ENCODE results near the gene SLC25A28. TPM values are rescaled to one million over a fixed set of nuclear protein-coding genes. Genes with fewer than 3 reads are reported as not detected.
A peak's percentile ranks its signal among the peaks of the same experiment; 100 is the strongest.

The SLC25A28 gene
- total and polyA plus RNA-seq, 8 donors = 18.8 to 128 (median 26.9) TPM

DNA sequence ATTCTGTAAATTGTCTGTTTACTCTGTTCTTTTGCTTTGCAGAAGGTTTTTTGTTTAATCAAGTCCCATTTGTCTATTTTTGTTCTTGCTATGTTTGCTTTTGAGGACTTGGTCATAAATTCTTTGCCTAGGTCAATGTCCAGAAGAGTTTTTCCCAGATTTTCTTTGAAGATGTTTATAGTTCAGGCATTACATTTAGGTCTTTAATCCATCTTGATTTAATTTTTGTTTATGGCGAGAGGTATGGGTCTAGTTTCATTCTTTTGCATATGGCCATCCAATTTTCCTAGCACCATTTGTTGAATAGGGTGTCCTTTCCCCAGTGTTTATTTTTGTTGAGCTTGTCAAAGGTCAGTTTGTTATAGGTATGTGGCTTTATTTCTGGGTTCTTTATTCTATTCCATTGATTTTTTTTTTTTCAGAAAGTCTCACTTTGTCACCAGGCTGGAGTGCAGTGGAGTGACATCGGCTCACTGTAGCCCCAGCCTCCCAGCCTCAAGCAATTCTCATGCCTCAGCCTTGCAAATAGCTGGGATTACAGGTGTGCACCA lies 27.4 kb upstream of the SLC25A28 start:
- intact Hi-C loops (cut with DNase I) = no loop called here
- 84 to 87% methylated on average over 2 of the region's 2 CpGs for WGBS, 2 donors
- Histone ChIP-seq H3K27me3 (no peaks in the 10 kb centered on the region), H3K36me3 (no peaks in the 10 kb centered on the region), H3K4me1 (no peaks in the 10 kb centered on the region), H3K4me3 (no peak overlapping the region), H3K27ac (no peak overlapping the region), H3K9me3 (no peaks in the 10 kb centered on the region)
- FAIRE-seq (no peak), ATAC-seq (no peak), DNase-seq (no peak)
- TF ChIP-seq, protein P1, sequence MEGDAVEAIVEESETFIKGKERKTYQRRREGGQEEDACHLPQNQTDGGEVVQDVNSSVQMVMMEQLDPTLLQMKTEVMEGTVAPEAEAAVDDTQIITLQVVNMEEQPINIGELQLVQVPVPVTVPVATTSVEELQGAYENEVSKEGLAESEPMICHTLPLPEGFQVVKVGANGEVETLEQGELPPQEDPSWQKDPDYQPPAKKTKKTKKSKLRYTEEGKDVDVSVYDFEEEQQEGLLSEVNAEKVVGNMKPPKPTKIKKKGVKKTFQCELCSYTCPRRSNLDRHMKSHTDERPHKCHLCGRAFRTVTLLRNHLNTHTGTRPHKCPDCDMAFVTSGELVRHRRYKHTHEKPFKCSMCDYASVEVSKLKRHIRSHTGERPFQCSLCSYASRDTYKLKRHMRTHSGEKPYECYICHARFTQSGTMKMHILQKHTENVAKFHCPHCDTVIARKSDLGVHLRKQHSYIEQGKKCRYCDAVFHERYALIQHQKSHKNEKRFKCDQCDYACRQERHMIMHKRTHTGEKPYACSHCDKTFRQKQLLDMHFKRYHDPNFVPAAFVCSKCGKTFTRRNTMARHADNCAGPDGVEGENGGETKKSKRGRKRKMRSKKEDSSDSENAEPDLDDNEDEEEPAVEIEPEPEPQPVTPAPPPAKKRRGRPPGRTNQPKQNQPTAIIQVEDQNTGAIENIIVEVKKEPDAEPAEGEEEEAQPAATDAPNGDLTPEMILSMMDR (IDR thresholded peaks at IDR 0.05) = no peak

DNA sequence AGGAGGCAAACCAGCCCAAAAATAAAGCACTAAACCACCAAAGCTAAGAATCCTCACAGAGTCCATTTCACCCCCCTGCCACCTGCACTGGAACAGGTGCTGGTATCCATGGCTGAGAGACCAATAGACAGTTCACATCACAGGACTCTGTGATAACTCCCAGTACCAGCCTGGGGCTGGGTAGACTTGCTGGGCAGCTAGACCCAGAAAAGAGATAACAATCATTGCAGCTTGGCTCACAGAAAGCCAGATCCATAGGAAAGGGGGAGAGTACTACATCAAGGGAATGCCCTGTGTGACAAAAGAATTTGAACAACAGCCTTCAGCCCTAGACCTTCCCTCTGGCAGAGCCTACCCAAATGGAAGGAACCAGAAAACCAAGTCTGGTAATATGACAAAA lies 13.6 kb upstream of the SLC25A28 start:
- TF ChIP-seq, protein P1 (IDR thresholded peaks at IDR 0.05) = no peak
- intact Hi-C loops (cut with DNase I) = no loop called here
- ATAC-seq = no peak

DNA sequence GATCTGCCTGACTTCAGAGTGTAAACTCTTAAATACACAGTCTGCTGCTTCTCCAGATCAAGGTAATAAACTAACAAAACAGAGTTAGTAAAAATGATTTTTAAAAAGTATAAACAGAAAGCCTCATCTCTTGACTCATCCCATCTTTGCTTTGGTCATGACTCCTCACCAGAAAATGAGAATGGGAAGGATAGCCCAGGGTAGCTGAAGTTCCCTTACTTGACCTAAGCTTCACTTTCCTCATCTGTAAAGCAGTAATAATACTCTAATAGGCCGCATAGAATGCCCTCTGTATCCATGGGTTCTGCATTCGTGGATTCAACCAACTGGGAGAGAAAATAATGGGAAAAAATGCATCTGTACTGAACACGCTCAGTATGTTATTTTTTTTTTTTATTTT lies 11.3 kb upstream of the SLC25A28 start:
- Histone ChIP-seq H3K9me3 (no peaks in the 10 kb centered on the region), H3K27ac (no peak overlapping the region), H3K4me3 (no peak overlapping the region), H3K27me3 (no peaks in the 10 kb centered on the region), H3K36me3 (no peaks in the 10 kb centered on the region), H3K4me1 (no peaks in the 10 kb centered on the region)
- intact Hi-C loops (cut with DNase I) = no loop called here
- 74 to 75% methylated on average over 3 of the region's 3 CpGs for WGBS, 2 donors
- TF ChIP-seq, protein P1 (IDR thresholded peaks at IDR 0.05) = no peak
- DNase-seq = no peak
- ATAC-seq = no peak
- no peak for FAIRE-seq

More for the DNA sequence above, 13.6 kb upstream of the SLC25A28 start:
- H3K36me3 ChIP-seq = no peaks in the 10 kb centered on the region
- no peak overlapping the region for H3K27ac ChIP-seq
- H3K27me3 ChIP-seq = no peaks in the 10 kb centered on the region
- no peaks in the 10 kb centered on the region for H3K9me3 ChIP-seq
- no peak for FAIRE-seq
- no peak overlapping the region for H3K4me3 ChIP-seq
- H3K4me1 ChIP-seq = no peaks in the 10 kb centered on the region
- no peak for DNase-seq

DNA sequence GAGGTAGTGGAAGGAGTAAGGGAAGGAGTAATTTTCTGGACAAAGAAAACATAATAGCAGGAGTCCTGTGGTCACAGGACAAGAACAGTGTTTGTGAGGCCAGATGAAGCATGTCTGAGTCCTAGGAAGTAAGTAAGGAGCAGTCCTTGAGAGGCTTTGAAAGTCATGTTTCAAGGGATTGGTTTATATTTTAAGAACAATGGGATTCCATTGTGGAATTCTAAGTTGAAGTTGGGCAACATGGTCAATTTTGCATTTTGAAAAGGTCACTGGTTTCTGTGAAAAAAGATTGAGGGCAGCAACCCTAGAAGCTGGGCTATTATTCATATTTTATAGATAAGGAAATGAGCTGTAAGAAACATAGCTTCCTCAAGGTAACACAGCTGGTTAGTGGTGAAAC lies 10.8 kb upstream of the SLC25A28 start:
- intact Hi-C loops (cut with DNase I) = no loop called here
- Histone ChIP-seq H3K36me3 (no peaks in the 10 kb centered on the region), H3K4me3 (no peak overlapping the region), H3K27me3 (no peaks in the 10 kb centered on the region), H3K9me3 (no peaks in the 10 kb centered on the region), H3K4me1 (no peaks in the 10 kb centered on the region), H3K27ac (no peak overlapping the region)
- ATAC-seq (no peak), FAIRE-seq (no peak), DNase-seq (no peak)
- TF ChIP-seq, protein P1 (IDR thresholded peaks at IDR 0.05) = no peak

DNA sequence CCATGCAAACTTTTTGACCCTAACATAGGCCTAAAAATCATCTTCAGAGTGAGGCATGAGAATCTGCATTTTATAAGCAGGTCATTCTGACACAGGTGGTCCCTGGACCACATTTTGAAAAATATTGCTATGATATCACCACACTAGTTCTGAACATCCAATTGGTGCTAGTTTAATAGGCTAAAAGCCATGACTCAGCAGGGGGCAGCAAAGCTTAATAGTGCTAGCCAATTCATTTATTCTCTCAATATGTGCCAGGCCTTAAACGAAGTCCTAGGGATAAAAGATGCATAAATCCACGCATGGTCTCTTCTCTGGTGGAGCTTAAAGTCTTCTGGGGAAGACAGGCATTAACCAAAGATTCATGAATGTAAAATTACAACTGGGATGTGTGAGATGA lies 10.2 kb upstream of the SLC25A28 start:
- H3K36me3 ChIP-seq = no peaks in the 10 kb centered on the region
- FAIRE-seq (no peak), ATAC-seq (peak; percentile 46 to 92 (median 88)), DNase-seq (peak in 3 of 6 donors; percentile 24 to 43 (median 40))
- H3K4me3 ChIP-seq = no peak overlapping the region
- no peaks in the 10 kb centered on the region for H3K4me1 ChIP-seq
- H3K27ac ChIP-seq = no peak overlapping the region
- no peaks in the 10 kb centered on the region for H3K27me3 ChIP-seq
- H3K9me3 ChIP-seq = no peaks in the 10 kb centered on the region
- WGBS, 2 donors = 10 to 22% methylated on average over 2 of the region's 2 CpGs
- intact Hi-C loops (cut with DNase I) = no loop called here
- TF ChIP-seq, protein P1 (IDR thresholded peaks at IDR 0.05) = peak in 2 of 4 donors; percentile 30 to 33

All from pancreas (tissue), 10 donors.